Cardiac fibroblast (primary cell): ENCODE results near the gene MS4A2.

Source experiments
- DNase-seq, 2 donors: peaks; one replicate each; pipeline versions ENCODE4 v3.0.0 to v3.0.0-alpha.2; 2010; ENCODE audit warnings: low read depth in 2 of 2
- H3K4me3 ChIP-seq, 2 donors: replicated peaks in 1 of 2; 1 replicate in 1 of 2; 2 replicates in 1 of 2; pipeline ENCODE4 v1.5.1; 2011; ENCODE audit warnings: low read depth in 2 of 2, low read length in 2 of 2, mild to moderate bottlenecking in 2 of 2, moderate library complexity in 1 of 2
- CTCF ChIP-seq: IDR thresholded peaks from one replicate; pipeline ENCODE4 v1.5.1; 2011; ENCODE audit warnings: low read depth, mild to moderate bottlenecking, low read length, inconsistent platforms

The MS4A2 gene

GRCh38 chr11:60080535-60080934 lies 7.9 kb upstream of the MS4A2 start:
- no peak for TF ChIP-seq CTCF
- no peak overlapping the region for H3K4me3 ChIP-seq
- no peak for DNase-seq

- DNase-seq: no peak
- no peak for TF ChIP-seq CTCF
- H3K4me3 ChIP-seq: no peak overlapping the region
Observed at GRCh38 chr11:60084631-60085273, 3.7 kb upstream of the MS4A2 start.

GRCh38 chr11:60085909-60086308 lies 2.6 kb upstream of the MS4A2 start:
- DNase-seq: no peak
- TF ChIP-seq CTCF: no peak
- no peak overlapping the region for H3K4me3 ChIP-seq

- no peak for DNase-seq
- no peak for TF ChIP-seq CTCF
Observed at GRCh38 chr11:60087239-60087638, 1.2 kb upstream of the MS4A2 start.

GRCh38 chr11:60095477-60096120 lies 7.1 kb downstream of the MS4A2 start:
- no peak overlapping the region for H3K4me3 ChIP-seq
- TF ChIP-seq CTCF: no peak
- DNase-seq: no peak

More at GRCh38 chr11:60087239-60087638, 1.2 kb upstream of the MS4A2 start:
- H3K4me3 ChIP-seq: no peak overlapping the region

- no peak for DNase-seq
- TF ChIP-seq CTCF: no peak
Observed at GRCh38 chr11:60097189-60097588, 8.7 kb downstream of the MS4A2 start.

GRCh38 chr11:60098508-60098907 lies 10.0 kb downstream of the MS4A2 start:
- H3K4me3 ChIP-seq: no peak overlapping the region
- TF ChIP-seq CTCF: no peak
- no peak for DNase-seq

More at GRCh38 chr11:60097189-60097588, 8.7 kb downstream of the MS4A2 start:
- no peak overlapping the region for H3K4me3 ChIP-seq
